ENCODE measurements around the gene ADAMTS6. TPM values are rescaled to one million over a fixed set of nuclear protein-coding genes. Genes with fewer than 3 reads are reported as not detected.

The ADAMTS6 gene
- total RNA-seq, 2 donors from 2014 or later, result 0.74 to 2.2 TPM

- no peak for DNase-seq (ENCODE audit: low spot score)
- TF ChIP-seq CTCF (IDR thresholded peaks at IDR 0.05), result no peak
Measured at GRCh38 chr5:65320250-65320649, 161.5 kb downstream of the ADAMTS6 start.

GRCh38 chr5:65307931-65308330, 173.8 kb downstream of the ADAMTS6 start:
- Histone ChIP-seq H3K27ac (no peak overlapping the region), H3K4me3 (no peak overlapping the region), H3K27me3 (no peaks in the 10 kb centered on the region), H3K4me1 (no peaks in the 10 kb centered on the region), H3K36me3 (no peaks in the 10 kb centered on the region), H3K9me3 (no peaks in the 10 kb centered on the region)
- no peak for DNase-seq (ENCODE audit: low spot score)
- TF ChIP-seq CTCF (IDR thresholded peaks at IDR 0.05), result no peak

More at GRCh38 chr5:65320250-65320649, 161.5 kb downstream of the ADAMTS6 start:
- H3K27ac ChIP-seq, result no peak overlapping the region
- no peaks in the 10 kb centered on the region for H3K27me3 ChIP-seq
- H3K9me3 ChIP-seq, result peaks cover 0 to 5% of the 10 kb centered on the region in 2 donors
- no peaks in the 10 kb centered on the region for H3K36me3 ChIP-seq
- H3K4me1 ChIP-seq, result no peaks in the 10 kb centered on the region
- no peak overlapping the region for H3K4me3 ChIP-seq

DNA sequence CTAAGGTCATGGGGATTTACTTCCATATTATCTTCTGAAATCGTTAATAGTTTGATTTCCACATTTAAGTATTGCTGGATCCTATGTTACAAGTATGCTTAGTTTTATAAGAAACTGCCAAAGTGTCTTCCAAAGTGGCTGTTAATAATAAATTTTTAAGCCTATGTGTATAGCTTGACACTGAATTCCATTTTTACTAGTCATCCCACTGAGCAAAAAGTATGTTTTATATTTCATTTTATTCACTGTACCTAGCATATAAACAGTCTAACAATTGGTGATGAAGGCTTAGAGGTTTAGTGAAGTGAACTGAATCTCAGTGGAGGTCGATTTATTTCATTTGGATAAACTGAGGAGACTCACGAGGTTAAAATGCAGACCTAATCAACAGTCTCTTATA, 174.6 kb downstream of the ADAMTS6 start:
- Histone ChIP-seq H3K4me3 (no peak overlapping the region), H3K27ac (no peak overlapping the region)

DNA sequence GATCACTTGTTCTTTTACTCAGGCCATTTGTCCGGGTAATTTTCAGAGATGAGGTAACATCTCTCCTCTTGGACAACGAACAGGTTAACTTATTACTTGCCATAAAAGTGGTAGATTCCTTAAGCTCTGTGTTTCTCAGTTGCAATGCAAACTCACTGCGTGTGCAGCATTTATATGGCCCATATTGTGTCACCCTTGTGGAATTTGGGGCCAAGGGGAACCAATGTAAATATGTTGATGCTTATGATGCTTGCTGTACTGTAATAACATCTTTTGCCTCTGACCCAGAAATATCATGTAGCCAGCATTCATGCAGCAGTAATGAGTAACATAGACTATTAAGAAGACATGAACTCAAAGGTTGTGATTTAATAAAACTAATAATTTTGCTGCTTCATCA, 175.8 kb downstream of the ADAMTS6 start:
- TF ChIP-seq CTCF (IDR thresholded peaks at IDR 0.05), result no peak
- no peak for DNase-seq (ENCODE audit: low spot score)
- H3K27ac ChIP-seq, result no peak overlapping the region
- no peaks in the 10 kb centered on the region for H3K4me1 ChIP-seq
- H3K36me3 ChIP-seq, result no peaks in the 10 kb centered on the region
- H3K4me3 ChIP-seq, result no peak overlapping the region
- no peaks in the 10 kb centered on the region for H3K9me3 ChIP-seq
- no peaks in the 10 kb centered on the region for H3K27me3 ChIP-seq

More for the DNA sequence above, 174.6 kb downstream of the ADAMTS6 start:
- Histone ChIP-seq H3K36me3 (no peaks in the 10 kb centered on the region), H3K4me1 (no peaks in the 10 kb centered on the region), H3K9me3 (no peaks in the 10 kb centered on the region), H3K27me3 (no peaks in the 10 kb centered on the region)
- TF ChIP-seq CTCF (IDR thresholded peaks at IDR 0.05), result no peak
- DNase-seq (ENCODE audit: low spot score), result no peak

GRCh38 chr5:65299861-65300260, 181.9 kb downstream of the ADAMTS6 start:
- no peak for TF ChIP-seq CTCF (IDR thresholded peaks at IDR 0.05)
- Histone ChIP-seq H3K27me3 (no peaks in the 10 kb centered on the region), H3K27ac (no peak overlapping the region), H3K9me3 (no peaks in the 10 kb centered on the region), H3K36me3 (no peaks in the 10 kb centered on the region), H3K4me1 (no peaks in the 10 kb centered on the region), H3K4me3 (no peak overlapping the region)
- DNase-seq (ENCODE audit: low spot score), result no peak

GRCh38 chr5:65296067-65296466, 185.7 kb downstream of the ADAMTS6 start:
- no peak overlapping the region for H3K4me3 ChIP-seq
- TF ChIP-seq CTCF (IDR thresholded peaks at IDR 0.05), result no peak
- no peaks in the 10 kb centered on the region for H3K27me3 ChIP-seq
- H3K27ac ChIP-seq, result no peak overlapping the region
- no peaks in the 10 kb centered on the region for H3K4me1 ChIP-seq
- H3K9me3 ChIP-seq, result no peaks in the 10 kb centered on the region
- DNase-seq (ENCODE audit: low spot score), result no peak
- no peaks in the 10 kb centered on the region for H3K36me3 ChIP-seq
